LNCaP clone FGC (cell line): ENCODE results near the gene ADK.

ENCODE experiments used
- DNase-seq: peaks from one replicate; pipeline ENCODE4 v3.0.0-alpha.2; 2011; ENCODE audit warnings: low read depth
- H3K4me3 ChIP-seq: 2 replicates; pipeline ENCODE4 v1.5.1; 2011; ENCODE audit warnings: mild to moderate bottlenecking, low read depth, low read length, control low read depth
- TF ChIP-seq, protein P1 (sequence below): IDR thresholded peaks from 2 replicates; pipeline ENCODE4 v1.5.1; 2012; ENCODE audit warnings: mild to moderate bottlenecking; ENCODE audit not compliant: control insufficient read depth, insufficient read depth; ENCODE audit errors: extremely low read depth

The ADK gene

DNA sequence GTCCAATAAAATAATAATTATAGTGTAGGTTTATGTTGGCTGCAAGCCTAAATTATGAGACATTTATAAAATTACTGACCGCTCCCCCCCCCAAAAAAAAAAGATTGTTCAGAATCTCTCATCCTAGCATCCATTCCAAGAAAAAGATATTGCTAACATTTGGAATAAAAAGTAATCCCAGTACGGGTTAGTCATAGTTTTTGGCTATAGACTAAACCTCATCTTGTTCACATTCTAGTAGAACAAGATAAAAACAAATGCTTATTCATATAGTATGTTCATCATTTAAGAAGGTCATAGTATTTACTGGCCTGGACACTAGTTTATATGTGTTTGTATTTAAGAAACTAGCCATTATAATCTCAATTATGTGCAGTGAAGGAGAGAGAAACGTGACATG lies 44.0 kb downstream of the ADK start:
- DNase-seq, result no peak

DNA sequence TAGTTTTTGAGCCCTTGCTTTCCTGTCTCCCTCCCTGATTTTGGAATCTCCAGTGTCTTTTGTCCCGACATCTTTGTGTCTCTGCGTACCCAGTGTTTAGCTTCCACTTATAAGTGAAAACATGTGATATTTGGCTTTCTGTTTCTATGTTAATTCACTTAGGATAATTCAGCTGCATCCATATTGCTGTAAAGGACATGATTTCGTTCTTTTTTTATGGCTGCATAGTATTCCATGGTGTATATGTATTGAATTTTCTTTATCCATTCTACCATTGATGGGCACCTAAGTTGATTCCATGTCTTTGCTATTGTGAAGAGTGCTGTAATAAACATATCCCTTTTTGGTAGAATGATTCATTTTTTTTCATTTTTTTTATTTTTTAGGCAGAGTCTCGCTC lies 48.3 kb downstream of the ADK start:
- DNase-seq, result no peak
- H3K4me3 ChIP-seq, result no peak overlapping the region
- TF ChIP-seq, protein P1, sequence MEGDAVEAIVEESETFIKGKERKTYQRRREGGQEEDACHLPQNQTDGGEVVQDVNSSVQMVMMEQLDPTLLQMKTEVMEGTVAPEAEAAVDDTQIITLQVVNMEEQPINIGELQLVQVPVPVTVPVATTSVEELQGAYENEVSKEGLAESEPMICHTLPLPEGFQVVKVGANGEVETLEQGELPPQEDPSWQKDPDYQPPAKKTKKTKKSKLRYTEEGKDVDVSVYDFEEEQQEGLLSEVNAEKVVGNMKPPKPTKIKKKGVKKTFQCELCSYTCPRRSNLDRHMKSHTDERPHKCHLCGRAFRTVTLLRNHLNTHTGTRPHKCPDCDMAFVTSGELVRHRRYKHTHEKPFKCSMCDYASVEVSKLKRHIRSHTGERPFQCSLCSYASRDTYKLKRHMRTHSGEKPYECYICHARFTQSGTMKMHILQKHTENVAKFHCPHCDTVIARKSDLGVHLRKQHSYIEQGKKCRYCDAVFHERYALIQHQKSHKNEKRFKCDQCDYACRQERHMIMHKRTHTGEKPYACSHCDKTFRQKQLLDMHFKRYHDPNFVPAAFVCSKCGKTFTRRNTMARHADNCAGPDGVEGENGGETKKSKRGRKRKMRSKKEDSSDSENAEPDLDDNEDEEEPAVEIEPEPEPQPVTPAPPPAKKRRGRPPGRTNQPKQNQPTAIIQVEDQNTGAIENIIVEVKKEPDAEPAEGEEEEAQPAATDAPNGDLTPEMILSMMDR, result no peak

More for the DNA sequence above, 44.0 kb downstream of the ADK start:
- H3K4me3 ChIP-seq, result no peak overlapping the region
- TF ChIP-seq, protein P1, result no peak

DNA sequence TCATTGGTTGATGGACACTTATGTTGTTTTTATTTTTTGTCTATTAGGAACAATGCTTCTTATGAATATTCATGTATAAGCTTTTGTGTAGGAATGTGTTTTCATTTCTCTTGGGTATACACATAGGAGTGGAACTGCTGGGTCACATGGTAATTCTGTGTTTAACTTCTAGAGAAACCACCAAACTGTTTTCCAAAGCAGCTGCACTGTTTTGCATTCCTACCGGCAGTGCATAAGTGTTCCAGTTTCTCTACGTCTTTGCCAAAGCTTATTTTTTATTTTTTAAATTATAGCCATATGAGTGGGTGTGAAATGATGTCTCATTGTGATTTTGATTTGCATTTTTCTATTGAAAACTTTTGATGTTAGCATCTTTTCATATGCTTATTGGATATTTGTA lies 51.3 kb downstream of the ADK start:
- no peak for DNase-seq
- no peak overlapping the region for H3K4me3 ChIP-seq
- TF ChIP-seq, protein P1, result no peak

DNA sequence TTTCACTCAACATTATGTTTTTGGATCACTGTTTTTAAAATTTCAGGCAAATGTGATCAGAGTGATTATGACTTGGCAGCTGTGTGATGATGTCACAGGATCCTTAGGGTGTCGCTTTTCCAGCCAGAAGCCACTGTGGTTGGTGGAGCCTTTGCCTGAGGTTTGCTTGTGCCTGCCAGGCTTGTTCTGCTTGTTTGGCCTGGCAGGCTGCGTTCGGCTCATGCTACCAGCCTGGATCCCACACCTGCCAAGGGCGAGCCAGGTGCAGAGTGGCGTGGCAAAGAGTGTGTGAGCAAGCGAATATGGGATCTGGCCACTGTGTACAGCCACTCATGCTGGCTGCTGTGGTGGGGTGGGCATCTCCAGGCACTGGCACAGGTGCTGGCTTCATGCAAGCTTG lies 55.7 kb downstream of the ADK start:
- peak overlapping the region; percentile 6 for H3K4me3 ChIP-seq
- TF ChIP-seq, protein P1, result no peak
- peak; percentile 90 for DNase-seq

DNA sequence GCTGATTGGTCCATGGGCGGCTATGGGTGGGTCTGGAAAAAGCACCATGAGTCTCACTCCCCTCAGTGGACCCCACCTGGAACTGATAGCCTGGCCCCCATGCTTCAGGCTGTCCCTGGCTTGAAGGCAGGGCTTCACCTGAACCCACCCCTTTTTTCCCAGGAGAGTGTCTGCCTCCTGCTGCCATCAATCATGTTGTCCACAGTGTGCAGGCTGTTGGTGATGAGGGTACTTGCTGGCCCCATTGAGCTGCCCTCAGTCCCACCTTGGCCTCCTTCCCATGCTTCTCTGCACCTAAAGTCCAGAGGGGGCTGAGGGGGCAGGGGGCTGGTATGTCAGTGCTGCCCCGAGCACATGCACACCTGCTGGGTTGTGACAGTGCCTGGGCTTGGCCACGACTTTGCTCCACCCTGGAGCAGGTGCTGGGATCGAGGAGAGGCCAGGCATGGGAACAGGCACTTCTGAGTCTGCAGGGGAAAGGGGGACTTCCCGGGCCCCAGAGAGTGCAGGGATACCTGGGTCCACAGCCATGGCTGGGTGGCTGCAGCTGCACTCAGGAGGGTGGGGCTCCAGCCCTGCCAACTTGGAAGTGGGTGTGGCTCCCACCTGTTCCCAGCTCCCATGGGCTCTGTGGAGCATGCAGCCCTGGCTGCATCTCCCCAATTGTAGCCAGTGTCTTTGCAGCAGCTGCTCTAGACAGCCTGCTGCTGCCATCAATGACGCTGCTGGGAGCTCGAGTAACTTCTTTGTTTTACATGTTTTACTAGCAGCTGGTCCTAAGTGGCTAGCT lies 56.9 kb downstream of the ADK start:
- no peak for DNase-seq
- H3K4me3 ChIP-seq, result no peak overlapping the region
- TF ChIP-seq, protein P1, result no peak

DNA sequence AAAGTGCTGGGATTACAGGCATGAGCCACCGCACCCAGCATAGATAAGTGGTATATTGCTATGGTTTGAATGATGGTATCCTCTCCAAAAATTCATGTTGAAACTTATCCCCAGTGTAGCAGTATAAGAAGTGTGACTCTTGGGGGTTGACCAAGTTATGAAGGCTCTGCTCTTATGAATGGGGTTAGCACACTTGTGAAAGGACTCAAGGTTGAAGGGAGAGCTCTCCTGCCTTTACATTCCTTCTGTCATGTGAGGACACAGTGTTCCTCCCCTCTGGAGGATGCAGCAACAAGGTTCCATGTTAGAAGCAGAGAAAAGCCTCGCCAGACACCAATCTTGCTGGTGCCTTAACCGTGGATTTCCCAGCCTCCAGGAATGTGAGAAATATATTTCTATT lies 58.0 kb downstream of the ADK start:
- no peak for DNase-seq

DNA sequence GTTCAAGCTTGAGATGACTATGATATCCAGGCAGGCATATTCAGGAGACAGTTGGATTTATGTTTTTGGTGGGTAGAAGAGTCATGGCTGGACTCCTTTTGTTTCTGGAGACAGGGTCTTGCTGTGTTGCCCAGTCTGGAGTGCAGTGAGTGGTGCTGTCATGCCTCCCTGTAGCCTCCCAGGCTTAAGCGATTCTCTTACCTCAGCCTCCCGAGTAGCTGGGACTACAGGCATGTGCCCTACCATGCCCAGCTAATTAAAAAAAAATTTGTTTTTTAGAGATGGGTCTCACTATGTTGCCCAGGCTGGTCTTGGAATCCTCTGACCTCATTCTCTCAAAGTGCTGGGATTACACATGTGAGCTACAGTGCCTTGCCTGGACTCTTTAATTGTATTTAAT lies 62.0 kb downstream of the ADK start:
- TF ChIP-seq, protein P1, result no peak
- DNase-seq, result no peak
- no peak overlapping the region for H3K4me3 ChIP-seq

More for the DNA sequence above, 58.0 kb downstream of the ADK start:
- no peak overlapping the region for H3K4me3 ChIP-seq
- TF ChIP-seq, protein P1, result no peak
